ENCODE results near the gene VPS13D. TPM values are rescaled to one million over a fixed set of nuclear protein-coding genes. Genes with fewer than 3 reads are reported as not detected.

The VPS13D gene
- total and polyA plus RNA-seq, 2 experiments from 2014 or later = 10.7 to 34.9 TPM

DNA sequence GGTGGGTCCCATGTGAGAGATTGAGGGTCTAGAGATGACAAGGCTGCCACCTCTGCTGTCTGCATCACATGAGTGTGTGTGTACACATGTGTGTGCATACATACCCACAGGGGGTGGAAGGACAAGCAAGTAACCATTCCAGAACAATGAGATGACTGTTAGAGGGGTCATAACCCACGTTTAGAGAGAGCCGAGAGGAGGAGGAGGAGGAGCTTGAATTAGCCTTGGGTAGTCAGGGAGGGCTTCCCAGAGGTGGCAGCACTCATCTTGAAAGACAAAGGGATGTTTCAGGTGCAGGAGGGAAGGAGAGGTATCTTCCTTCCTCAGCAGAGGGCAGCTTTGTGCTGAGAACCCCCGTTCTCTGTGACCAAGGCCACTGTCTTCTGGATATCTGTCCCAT lies 41.7 kb upstream of the VPS13D start:
- no peaks in the 10 kb centered on the region for H3K27me3 ChIP-seq (ENCODE audit: insufficient read depth)
- H3F3A ChIP-seq (replicated peaks; ENCODE audit: low read depth) = no peaks in the 10 kb centered on the region
- no peak overlapping the region for H3K27ac ChIP-seq (ENCODE audit: low read depth)
- TF ChIP-seq ZNF331 (CRISPR knock-in tag; IDR thresholded peaks at IDR 0.05; ENCODE audit: low read depth) (no peak), EZH2 (IDR thresholded peaks at IDR 0.05; ENCODE audit: low read depth, unreplicated experiment) (no peak), NANOG (IDR thresholded peaks at IDR 0.05; ENCODE audit: borderline replicate concordance) (no peak), CREB1 (CRISPR knock-in tag; IDR thresholded peaks at IDR 0.05; ENCODE audit: low read depth) (no peak)
- TF ChIP-seq, protein P1, sequence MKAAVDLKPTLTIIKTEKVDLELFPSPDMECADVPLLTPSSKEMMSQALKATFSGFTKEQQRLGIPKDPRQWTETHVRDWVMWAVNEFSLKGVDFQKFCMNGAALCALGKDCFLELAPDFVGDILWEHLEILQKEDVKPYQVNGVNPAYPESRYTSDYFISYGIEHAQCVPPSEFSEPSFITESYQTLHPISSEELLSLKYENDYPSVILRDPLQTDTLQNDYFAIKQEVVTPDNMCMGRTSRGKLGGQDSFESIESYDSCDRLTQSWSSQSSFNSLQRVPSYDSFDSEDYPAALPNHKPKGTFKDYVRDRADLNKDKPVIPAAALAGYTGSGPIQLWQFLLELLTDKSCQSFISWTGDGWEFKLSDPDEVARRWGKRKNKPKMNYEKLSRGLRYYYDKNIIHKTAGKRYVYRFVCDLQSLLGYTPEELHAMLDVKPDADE (IDR thresholded peaks at IDR 0.05) = no peak
- TF ChIP-seq, protein P2, sequence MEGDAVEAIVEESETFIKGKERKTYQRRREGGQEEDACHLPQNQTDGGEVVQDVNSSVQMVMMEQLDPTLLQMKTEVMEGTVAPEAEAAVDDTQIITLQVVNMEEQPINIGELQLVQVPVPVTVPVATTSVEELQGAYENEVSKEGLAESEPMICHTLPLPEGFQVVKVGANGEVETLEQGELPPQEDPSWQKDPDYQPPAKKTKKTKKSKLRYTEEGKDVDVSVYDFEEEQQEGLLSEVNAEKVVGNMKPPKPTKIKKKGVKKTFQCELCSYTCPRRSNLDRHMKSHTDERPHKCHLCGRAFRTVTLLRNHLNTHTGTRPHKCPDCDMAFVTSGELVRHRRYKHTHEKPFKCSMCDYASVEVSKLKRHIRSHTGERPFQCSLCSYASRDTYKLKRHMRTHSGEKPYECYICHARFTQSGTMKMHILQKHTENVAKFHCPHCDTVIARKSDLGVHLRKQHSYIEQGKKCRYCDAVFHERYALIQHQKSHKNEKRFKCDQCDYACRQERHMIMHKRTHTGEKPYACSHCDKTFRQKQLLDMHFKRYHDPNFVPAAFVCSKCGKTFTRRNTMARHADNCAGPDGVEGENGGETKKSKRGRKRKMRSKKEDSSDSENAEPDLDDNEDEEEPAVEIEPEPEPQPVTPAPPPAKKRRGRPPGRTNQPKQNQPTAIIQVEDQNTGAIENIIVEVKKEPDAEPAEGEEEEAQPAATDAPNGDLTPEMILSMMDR (conservative IDR thresholded peaks at IDR 0.05; ENCODE audit: low read depth in 2 of 2) = peak; percentile 15 to 57; a peak in 2 of 4 replicates
- TF ChIP-seq, protein P3, sequence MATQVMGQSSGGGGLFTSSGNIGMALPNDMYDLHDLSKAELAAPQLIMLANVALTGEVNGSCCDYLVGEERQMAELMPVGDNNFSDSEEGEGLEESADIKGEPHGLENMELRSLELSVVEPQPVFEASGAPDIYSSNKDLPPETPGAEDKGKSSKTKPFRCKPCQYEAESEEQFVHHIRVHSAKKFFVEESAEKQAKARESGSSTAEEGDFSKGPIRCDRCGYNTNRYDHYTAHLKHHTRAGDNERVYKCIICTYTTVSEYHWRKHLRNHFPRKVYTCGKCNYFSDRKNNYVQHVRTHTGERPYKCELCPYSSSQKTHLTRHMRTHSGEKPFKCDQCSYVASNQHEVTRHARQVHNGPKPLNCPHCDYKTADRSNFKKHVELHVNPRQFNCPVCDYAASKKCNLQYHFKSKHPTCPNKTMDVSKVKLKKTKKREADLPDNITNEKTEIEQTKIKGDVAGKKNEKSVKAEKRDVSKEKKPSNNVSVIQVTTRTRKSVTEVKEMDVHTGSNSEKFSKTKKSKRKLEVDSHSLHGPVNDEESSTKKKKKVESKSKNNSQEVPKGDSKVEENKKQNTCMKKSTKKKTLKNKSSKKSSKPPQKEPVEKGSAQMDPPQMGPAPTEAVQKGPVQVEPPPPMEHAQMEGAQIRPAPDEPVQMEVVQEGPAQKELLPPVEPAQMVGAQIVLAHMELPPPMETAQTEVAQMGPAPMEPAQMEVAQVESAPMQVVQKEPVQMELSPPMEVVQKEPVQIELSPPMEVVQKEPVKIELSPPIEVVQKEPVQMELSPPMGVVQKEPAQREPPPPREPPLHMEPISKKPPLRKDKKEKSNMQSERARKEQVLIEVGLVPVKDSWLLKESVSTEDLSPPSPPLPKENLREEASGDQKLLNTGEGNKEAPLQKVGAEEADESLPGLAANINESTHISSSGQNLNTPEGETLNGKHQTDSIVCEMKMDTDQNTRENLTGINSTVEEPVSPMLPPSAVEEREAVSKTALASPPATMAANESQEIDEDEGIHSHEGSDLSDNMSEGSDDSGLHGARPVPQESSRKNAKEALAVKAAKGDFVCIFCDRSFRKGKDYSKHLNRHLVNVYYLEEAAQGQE (IDR thresholded peaks at IDR 0.05; ENCODE audit: unreplicated experiment) = no peak
- TF ChIP-seq, protein P4, sequence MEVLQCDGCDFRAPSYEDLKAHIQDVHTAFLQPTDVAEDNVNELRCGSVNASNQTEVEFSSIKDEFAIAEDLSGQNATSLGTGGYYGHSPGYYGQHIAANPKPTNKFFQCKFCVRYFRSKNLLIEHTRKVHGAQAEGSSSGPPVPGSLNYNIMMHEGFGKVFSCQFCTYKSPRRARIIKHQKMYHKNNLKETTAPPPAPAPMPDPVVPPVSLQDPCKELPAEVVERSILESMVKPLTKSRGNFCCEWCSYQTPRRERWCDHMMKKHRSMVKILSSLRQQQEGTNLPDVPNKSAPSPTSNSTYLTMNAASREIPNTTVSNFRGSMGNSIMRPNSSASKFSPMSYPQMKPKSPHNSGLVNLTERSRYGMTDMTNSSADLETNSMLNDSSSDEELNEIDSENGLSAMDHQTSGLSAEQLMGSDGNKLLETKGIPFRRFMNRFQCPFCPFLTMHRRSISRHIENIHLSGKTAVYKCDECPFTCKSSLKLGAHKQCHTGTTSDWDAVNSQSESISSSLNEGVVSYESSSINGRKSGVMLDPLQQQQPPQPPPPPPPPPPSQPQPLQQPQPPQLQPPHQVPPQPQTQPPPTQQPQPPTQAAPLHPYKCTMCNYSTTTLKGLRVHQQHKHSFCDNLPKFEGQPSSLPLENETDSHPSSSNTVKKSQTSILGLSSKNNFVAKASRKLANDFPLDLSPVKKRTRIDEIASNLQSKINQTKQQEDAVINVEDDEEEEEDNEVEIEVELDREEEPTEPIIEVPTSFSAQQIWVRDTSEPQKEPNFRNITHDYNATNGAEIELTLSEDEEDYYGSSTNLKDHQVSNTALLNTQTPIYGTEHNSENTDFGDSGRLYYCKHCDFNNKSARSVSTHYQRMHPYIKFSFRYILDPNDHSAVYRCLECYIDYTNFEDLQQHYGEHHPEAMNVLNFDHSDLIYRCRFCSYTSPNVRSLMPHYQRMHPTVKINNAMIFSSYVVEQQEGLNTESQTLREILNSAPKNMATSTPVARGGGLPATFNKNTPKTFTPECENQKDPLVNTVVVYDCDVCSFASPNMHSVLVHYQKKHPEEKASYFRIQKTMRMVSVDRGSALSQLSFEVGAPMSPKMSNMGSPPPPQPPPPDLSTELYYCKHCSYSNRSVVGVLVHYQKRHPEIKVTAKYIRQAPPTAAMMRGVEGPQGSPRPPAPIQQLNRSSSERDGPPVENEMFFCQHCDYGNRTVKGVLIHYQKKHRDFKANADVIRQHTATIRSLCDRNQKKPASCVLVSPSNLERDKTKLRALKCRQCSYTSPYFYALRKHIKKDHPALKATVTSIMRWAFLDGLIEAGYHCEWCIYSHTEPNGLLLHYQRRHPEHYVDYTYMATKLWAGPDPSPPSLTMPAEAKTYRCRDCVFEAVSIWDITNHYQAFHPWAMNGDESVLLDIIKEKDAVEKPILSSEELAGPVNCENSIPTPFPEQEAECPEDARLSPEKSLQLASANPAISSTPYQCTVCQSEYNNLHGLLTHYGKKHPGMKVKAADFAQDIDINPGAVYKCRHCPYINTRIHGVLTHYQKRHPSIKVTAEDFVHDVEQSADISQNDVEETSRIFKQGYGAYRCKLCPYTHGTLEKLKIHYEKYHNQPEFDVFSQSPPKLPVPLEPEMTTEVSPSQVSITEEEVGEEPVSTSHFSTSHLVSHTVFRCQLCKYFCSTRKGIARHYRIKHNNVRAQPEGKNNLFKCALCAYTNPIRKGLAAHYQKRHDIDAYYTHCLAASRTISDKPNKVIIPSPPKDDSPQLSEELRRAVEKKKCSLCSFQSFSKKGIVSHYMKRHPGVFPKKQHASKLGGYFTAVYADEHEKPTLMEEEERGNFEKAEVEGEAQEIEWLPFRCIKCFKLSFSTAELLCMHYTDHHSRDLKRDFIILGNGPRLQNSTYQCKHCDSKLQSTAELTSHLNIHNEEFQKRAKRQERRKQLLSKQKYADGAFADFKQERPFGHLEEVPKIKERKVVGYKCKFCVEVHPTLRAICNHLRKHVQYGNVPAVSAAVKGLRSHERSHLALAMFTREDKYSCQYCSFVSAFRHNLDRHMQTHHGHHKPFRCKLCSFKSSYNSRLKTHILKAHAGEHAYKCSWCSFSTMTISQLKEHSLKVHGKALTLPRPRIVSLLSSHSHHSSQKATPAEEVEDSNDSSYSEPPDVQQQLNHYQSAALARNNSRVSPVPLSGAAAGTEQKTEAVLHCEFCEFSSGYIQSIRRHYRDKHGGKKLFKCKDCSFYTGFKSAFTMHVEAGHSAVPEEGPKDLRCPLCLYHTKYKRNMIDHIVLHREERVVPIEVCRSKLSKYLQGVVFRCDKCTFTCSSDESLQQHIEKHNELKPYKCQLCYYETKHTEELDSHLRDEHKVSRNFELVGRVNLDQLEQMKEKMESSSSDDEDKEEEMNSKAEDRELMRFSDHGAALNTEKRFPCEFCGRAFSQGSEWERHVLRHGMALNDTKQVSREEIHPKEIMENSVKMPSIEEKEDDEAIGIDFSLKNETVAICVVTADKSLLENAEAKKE (CRISPR knock-in tag; IDR thresholded peaks at IDR 0.05) = no peak
- no peaks in the 10 kb centered on the region for H3K9me2 ChIP-seq (ENCODE audit: insufficient read depth)
- no peaks in the 10 kb centered on the region for H4K20me1 ChIP-seq (replicated peaks; ENCODE audit: insufficient read depth)
- Mint-ChIP-seq H3K36me3 (ENCODE audit: low read depth) (peaks cover 11% of the 10 kb centered on the region), H3K27me3 (ENCODE audit: insufficient read depth, low read depth, poor library complexity) (peaks cover 9% of the 10 kb centered on the region), H3K27ac (no peak overlapping the region), H3K9me3 (peaks cover 15% of the 10 kb centered on the region), H3K4me1 (peaks cover 21% of the 10 kb centered on the region), H3K4me3 (no peak overlapping the region)
- ATAC-seq (peak; percentile 55), DNase-seq (ENCODE audit: low spot score) (peak; percentile 61)
- no peaks in the 10 kb centered on the region for H3K36me3 ChIP-seq (ENCODE audit: insufficient read depth)
- no peak overlapping the region for H3K4me3 ChIP-seq
- H2AFZ ChIP-seq = no peak overlapping the region
- H3K4me1 ChIP-seq (ENCODE audit: insufficient read depth) = peaks cover 7% of the 10 kb centered on the region; the same call in 1 of the 2 replicates
- no peaks in the 10 kb centered on the region for H3K79me2 ChIP-seq (replicated peaks; ENCODE audit: insufficient read depth)
- H3K4me2 ChIP-seq = 0 out of 2 replicates have a peak overlapping the region, but pooled peaks have one; percentile 38

Measured in GM23338 (cell line).